H7 (cell line): ENCODE data around the gene ZNF320. TPM values are rescaled to one million over a fixed set of nuclear protein-coding genes. Genes with fewer than 3 reads are reported as not detected.
A peak's percentile ranks its signal among the peaks of the same experiment; 100 is the strongest.
"Not testable (repeated sequence)": the region's sequence is repeated elsewhere in the genome, so short reads cannot be mapped to it uniquely, and the experiment has no call there.

ENCODE experiments used
- DNase-seq: peaks from one replicate; pipeline ENCODE4 v3.0.0; 2012
- H3K27me3 ChIP-seq: 2 replicates; pipeline ENCODE4 v1.6.0; 2011; ENCODE audit warnings: mild to moderate bottlenecking, low read length; ENCODE audit not compliant: control insufficient read depth, insufficient read depth
- H3K36me3 ChIP-seq: replicated peaks from 2 replicates; pipeline ENCODE4 v1.5.1; 2011; ENCODE audit warnings: low read length; ENCODE audit not compliant: control insufficient read depth, insufficient read depth
- H3K4me3 ChIP-seq: 2 replicates; pipeline ENCODE4 v1.5.1; 2011; ENCODE audit warnings: low read depth, mild to moderate bottlenecking, control low read depth, low read length, moderate library complexity; ENCODE audit not compliant: insufficient read depth
- total RNA-seq: library from RNA; depleted of rRNA; stranded (reverse); fragments of >200 nt; shearing (Covaris generic); gene quantifications from 2 replicates; pipeline ENCODE4 v1.2.3, GENCODE V29; 2014; rRNA removed

Gene ZNF320
- total RNA-seq: 13.1 and 24.0 TPM in 2 replicates

DNA sequence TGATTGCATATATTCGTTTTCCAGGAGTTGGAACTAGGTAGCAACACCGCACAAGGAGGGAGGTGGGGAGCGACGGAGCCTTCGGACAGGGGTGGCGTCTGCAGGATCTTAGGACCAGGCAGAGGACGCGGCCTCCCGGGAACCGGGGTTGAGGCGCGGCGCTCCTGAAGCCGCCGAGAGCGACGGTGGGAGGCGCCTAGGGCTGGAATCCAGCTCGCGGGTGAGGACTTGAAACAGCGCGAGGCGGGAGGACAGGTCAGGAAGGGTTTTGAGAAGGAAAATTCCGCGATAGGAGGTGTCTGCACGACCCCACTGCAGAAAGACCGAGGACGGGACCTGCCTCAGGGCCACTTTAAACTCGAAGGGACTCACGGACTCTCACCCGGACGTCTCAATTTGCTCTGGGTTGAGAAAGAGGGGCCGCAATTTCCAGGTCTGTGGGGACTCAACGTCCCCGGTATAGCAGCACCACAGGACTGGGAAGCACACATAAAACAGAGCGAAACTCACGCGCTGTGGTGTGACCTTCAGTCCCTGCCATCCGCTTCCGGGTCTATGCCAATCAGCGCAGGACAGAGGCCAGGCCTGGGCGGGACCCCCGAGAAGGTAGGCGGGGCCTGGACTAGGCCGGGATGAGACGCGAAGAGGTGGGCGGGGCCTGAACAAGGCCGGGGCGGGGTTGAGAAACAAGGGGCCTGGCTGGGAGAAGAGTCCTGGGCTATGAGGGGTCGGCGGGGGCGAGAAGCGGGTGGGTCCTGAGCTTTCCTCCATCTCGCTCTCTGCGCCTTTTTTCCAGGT, at the start of gene ZNF320:
Gene ZNF320 (minus strand): TSS at position 498 of the 798 bp plus-strand sequence. CDS start 7,380 bp downstream, outside the sequence.
- Histone ChIP-seq H3K4me3 (peak within 1 kb of the TSS; percentile 96), H3K36me3 (peaks cover 5% of the 10 kb centered on the region)
- DNase-seq: peak; percentile 97

GRCh38 chr19:52946322-52947310, 49.2 kb upstream of the ZNF320 start:
- Histone ChIP-seq H3K36me3 (peaks cover 11% of the 10 kb centered on the region), H3K4me3 (no peak overlapping the region), H3K27me3 (no peaks in the 10 kb centered on the region)
- peak; percentile 94 for DNase-seq

More for the DNA sequence above, at the start of gene ZNF320:
- H3K27me3 ChIP-seq: no peaks in the 10 kb centered on the region

GRCh38 chr19:52945652-52946321, 48.4 kb upstream of the ZNF320 start:
- H3K4me3 ChIP-seq: no peak overlapping the region
- H3K36me3 ChIP-seq: peaks cover 5% of the 10 kb centered on the region
- DNase-seq: no peak
- H3K27me3 ChIP-seq: no peaks in the 10 kb centered on the region

GRCh38 chr19:52944703-52945493, 47.5 kb upstream of the ZNF320 start:
- H3K4me3 ChIP-seq, DNase-seq, H3K36me3 ChIP-seq, H3K27me3 ChIP-seq: not testable (repeated sequence)

DNA sequence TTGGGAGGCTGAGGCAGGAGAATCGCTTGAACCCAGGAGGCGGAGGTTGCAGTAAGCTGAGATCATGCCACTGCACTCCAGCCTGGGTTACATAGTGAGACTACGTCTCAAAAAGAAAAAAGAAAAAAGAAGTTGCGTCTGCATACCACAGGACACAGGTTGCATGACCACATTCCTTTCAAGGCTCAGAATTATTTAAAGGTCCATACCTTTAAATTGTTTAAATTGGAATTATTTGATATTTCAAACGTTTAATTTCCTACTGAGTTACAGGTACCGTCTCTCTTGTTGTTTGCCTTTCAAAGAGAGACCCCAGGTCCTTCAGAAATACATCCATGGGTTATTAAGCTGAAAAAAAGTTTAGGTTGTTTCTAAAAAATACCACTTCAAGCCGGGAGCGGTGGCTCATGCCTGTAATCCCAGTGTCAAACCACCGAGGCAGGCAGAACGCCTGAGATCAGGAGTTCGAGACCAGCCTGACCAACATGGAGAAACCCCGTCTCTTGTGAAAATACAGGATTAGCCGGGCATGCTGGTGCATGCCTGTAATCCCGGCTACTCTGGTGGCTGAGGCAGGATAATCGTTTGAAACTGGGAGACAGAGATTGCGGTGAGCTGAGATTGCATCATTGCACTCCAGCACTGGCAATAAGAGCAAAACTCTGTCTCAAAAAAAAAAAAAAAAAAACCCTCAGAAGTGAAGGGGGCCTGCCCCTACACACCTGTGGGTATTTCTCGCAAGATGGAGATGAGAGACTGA, 46.6 kb upstream of the ZNF320 start:
- DNase-seq: no peak
- no peak overlapping the region for H3K4me3 ChIP-seq
- H3K36me3 ChIP-seq: no peaks in the 10 kb centered on the region
- no peaks in the 10 kb centered on the region for H3K27me3 ChIP-seq

GRCh38 chr19:52943134-52943883, 45.9 kb upstream of the ZNF320 start:
- no peak for DNase-seq
- no peaks in the 10 kb centered on the region for H3K27me3 ChIP-seq
- no peaks in the 10 kb centered on the region for H3K36me3 ChIP-seq
- peak overlapping the region; percentile 34; the same call in 1 of the 2 replicates for H3K4me3 ChIP-seq

DNA sequence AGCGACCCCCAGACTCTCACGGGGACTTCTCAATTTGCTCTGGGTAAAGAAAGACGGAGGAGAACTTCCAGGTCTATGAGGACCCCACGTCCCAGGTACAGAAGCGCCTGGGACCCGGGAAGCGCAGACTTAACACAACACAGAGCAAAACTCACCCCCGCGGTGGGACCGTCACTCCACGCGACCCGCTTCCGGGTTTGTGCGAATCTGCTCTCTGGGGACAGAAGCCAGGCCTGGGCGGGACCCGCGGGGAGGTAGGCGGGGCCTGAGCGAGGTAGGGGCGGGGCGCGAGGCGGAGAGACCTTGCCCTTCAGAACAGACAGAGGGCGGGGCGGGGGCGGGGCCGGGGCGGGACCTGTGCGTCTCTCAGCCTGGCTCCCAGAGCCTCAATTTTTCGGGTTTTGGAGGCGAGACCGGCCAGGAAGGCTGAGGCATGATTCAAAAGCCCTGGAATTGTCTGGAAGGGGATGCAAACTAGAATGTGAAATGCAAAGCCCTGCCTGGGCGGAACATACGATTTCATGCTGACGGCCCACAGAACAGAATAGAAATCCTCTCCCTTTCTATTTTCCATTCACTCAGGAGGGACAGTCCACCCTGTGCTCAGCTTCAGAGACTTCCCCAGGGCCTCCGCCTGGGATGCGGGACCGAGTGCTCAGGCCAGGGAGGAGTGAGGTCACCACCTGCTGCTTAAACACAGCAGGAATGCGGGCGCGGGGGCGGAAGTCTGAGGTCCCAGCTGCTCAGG, 45.1 kb upstream of the ZNF320 start:
- H3K27me3 ChIP-seq: no peaks in the 10 kb centered on the region
- H3K4me3 ChIP-seq: peak overlapping the region; percentile 81
- DNase-seq: peak; percentile 88
- H3K36me3 ChIP-seq: no peaks in the 10 kb centered on the region

- Histone ChIP-seq H3K36me3 (no peaks in the 10 kb centered on the region; the same call in 1 of the 2 replicates), H3K4me3 (peak overlapping the region; percentile 81), H3K27me3 (no peaks in the 10 kb centered on the region)
- no peak for DNase-seq
Measured at GRCh38 chr19:52941941-52942385, 44.5 kb upstream of the ZNF320 start.

GRCh38 chr19:52941523-52941922, 44.1 kb upstream of the ZNF320 start:
- DNase-seq: peak; percentile 30
- not testable (repeated sequence) for H3K27me3 ChIP-seq, H3K36me3 ChIP-seq
- peak overlapping the region; percentile 81 for H3K4me3 ChIP-seq

DNA sequence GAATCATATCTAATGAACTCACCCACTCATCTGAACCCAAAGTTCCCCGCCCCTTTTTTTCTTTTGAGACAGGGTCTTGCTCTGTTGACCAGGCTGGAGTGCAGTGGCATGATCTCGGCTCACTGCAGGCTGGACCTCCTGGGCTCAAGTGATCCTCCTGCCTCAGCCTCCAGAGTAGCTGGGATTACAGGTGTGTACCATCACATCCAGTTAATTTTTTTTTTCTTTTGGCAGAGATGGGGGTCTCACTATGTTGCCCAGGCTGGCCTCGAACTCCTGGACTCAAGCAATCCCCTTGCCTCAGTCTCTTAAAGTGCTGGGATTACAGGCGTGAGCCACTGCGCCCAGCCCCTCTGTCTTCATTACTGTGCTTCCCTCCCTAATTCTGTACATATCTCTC, 43.5 kb upstream of the ZNF320 start:
- H3K27me3 ChIP-seq, H3K36me3 ChIP-seq, DNase-seq, H3K4me3 ChIP-seq: not testable (repeated sequence)

DNA sequence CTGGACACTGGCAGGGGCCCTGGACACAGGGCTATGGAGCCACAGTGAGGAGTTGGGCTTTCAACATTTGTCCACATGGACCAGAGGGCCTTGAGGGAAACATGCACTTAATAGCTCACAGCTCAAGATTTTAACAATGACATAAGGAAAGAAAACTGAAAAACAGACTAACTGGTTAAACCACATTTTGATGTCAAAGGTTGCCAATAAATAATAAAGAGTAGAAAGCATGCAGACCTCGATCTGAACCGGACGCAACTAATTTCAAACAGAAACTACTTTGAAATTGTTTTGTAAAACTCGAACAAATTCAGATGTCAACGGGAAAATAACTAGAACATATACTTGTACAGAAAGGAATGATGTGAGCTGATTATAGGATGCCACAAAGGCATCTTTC, 41.3 kb upstream of the ZNF320 start:
- no peaks in the 10 kb centered on the region; the same call in 1 of the 2 replicates for H3K36me3 ChIP-seq
- no peak for DNase-seq
- H3K27me3 ChIP-seq: no peaks in the 10 kb centered on the region
- no peak overlapping the region for H3K4me3 ChIP-seq

DNA sequence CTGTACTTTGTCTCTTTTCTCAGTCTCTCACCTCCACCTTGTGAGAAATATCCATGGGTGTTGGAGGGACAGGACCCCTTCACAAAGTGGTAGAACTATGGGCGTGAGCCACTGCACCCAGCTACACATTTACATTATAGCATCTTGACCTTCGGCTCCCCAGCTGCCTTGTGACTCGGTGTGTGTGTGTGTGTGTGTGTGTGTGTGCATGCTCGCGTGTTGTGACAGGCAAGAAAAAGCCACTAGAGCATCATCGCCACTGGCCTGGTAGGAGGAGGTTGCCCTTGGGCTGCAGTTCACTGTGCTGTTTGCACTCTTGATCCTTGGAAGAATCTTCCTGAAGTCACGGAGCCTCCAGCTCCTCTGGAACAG, 39.5 kb upstream of the ZNF320 start:
- no peaks in the 10 kb centered on the region; the same call in 1 of the 2 replicates for H3K36me3 ChIP-seq
- no peak overlapping the region for H3K4me3 ChIP-seq
- no peaks in the 10 kb centered on the region for H3K27me3 ChIP-seq
- no peak for DNase-seq
